Measurements from ENCODE around the gene SMARCD1. TPM values are rescaled to one million over a fixed set of nuclear protein-coding genes. Genes with fewer than 3 reads are reported as not detected.

SMARCD1 gene
- polyA plus RNA-seq, 4 donors, result 161 to 206 (median 185) TPM

DNA sequence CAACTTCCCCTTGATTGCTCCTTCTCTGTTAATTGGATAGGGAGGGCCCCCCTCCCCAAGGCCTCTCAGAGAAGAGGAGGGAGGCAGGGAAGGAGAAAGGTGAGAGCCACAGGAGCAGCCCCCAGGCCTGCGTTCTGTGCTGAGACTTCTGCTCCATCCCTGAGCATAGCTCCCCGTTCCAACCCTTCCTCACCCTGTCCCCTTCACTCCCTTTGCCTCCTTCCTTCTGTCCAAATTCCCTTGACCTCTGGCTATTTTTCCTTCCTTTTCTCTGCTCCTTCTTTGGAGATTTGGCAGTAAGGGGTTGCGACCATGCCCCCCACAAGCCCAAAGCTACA, 28.5 kb upstream of the SMARCD1 start:
- no peak for DNase-seq (ENCODE audit: low read depth in 4 of 4, low spot score in 2 of 4)

DNA sequence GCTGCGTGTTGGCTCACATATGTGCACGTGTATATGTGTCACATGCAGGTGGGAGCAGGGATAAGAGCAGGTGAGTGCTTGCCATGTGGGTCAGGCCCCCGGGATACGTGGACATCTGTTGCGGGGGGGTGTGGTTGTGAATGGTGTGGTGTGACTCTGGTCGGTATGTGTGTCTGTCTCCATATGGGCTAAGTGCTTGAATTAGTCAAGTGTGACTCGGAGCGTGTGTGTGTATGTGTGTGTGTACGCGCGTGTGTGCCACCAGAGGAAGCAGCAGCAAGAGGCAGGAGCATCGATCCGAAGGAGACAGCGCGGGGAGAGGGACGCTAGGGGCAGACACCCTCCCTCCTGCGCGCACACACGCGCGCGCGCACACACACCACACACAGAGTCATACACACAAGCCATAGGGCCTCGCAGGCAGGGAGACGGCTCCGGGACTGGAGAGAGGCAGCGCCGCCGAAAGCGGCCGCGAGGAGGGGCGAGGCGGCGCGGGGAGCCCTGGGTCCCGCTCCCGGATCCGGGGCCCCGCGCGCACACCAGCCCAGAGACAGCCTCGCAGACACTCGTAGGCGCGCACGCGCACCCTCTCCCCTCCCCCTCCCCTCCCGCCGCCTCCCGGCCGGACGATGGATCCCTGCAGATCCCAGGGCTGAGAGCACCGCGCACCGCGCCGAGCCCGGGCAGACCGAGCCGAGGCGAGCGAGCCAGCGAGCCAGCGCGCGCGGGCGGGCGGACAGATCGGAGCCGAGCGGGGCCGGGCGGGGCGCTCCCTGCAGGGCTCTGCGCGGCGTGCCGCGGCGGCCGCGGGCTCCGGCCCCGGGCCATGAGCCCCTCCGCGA, 27.9 kb upstream of the SMARCD1 start, which contains the start of gene ASIC1:
ASIC1 (plus strand) TSS at position 597 of the 842 bp plus-strand sequence. CDS start 1,171 bp downstream, outside the sequence.
- no peak for DNase-seq (ENCODE audit: low read depth in 4 of 4, low spot score in 2 of 4)

DNA sequence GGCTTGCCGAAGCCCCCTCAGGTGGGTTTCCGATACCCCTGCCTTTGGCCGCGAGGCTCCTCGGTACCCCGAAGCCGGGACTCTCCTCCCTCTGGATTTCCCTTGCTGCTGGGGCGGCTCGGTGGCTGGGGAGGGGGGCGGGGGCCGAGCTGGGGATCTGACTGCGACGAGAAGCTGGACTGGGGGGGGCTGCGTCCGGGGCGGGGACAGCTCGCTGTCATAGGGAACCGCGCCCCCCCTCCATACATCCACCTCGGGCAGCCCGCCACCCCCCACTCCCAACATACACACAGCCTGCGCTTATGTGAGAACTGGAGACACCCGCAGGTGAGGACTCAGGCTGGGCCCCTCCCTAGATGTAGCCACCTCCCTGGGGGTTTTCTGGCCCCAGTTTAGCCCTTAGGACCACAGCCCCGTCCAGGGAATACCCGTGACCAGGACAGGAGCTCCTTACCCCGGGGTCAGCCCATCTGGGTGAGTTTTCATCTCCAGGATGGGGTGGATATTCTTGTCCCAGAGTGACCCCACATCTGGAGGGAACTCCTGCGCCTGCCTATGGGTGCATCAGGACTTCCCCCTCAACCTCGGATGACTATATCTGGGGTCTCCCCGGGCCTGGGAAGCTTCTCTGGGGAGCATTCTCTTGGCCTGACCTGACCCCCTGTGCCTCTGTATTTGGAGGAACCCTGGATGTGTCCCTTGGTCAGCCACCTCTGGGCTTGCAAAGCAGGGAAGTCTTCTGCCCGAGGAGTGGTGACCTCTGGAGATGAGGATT, 27.1 kb upstream of the SMARCD1 start:
- no peak for DNase-seq (ENCODE audit: low read depth in 4 of 4, low spot score in 2 of 4)

DNA sequence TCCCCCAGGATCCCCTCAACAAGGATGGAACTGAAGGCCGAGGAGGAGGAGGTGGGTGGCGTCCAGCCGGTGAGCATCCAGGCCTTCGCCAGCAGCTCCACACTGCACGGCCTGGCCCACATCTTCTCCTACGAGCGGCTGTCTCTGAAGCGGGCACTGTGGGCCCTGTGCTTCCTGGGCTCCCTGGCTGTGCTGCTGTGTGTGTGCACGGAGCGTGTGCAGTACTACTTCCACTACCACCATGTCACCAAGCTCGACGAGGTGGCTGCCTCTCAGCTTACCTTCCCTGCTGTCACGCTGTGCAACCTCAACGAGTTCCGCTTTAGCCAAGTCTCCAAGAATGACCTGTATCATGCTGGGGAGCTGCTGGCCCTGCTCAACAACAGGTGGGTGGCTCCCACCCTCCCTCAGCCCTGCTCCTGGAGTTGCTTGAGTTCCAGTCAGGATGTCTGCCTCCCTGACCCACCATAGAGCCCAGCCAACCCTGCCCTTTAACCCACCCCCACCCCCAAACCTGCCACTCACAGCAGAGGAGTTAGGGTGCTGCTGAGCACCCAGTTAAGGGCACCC, 26.3 kb upstream of the SMARCD1 start:
- no peak for DNase-seq (ENCODE audit: low read depth in 4 of 4, low spot score in 2 of 4)

DNA sequence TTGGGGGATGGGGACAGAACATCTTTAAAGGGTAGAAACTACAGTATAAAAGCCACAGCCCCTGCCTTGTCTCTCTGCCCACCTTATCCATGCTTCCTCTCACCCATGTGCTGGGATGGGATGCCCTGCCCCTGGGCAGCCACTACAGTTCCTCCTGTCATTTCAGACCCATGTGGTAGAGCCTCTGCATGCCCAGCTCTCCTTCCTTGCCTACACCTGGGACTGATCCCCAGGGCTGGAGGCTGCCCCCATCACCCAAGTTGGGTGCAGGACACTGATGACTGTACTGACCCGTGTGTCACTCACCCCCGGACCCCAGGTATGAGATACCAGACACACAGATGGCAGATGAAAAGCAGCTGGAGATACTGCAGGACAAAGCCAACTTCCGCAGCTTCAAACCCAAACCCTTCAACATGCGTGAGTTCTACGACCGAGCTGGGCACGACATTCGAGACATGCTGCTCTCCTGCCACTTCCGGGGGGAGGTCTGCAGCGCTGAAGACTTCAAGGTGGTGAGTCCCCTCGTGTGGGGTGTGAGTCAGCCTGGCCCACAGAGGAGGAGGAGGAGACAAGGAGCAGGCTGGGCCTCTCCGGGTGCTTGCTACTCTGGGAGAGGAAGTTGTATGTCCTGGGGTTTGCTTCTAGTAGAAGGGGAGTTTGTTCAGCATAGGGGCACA, 25.6 kb upstream of the SMARCD1 start:
- no peak for DNase-seq (ENCODE audit: low read depth in 4 of 4, low spot score in 2 of 4)

DNA sequence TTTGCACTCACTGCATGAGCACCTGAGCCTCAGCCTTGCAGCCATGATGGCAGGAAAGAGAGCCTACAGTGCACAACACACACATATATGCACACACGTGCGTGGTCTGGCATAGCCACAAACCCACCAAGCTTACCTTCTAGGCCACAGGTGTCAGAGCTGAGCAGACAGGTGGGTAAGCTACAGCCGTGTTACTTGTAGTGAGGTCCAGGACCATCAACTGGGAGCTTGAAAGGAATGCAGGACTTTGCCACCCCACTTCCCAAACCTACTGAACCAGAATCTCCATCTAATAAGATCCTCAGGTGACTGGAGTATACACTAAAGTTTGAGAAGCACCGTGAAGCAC, 25.0 kb upstream of the SMARCD1 start:
- no peak for DNase-seq (ENCODE audit: low read depth in 4 of 4, low spot score in 2 of 4)

DNA sequence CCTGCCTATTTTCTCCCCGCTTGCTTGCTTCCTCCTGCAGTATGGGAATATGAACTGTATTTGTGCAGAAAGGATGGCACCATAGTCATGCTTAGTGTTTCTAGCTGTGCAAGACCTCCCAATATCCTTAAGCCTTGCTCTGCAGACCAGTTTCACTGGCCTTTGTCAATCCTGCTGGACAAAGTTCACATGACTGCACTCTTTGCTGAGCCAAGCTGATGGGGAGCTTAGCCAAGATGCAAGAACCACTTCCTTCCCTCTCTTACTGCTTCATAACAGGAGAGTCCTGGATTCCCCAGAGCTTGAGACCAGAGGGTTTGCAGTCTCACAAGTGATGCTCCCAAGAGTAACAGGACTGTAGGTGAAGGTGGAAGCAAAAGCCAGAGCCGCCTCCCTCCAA, 24.0 kb upstream of the SMARCD1 start:
- no peak for DNase-seq (ENCODE audit: low read depth in 4 of 4, low spot score in 2 of 4)

DNA sequence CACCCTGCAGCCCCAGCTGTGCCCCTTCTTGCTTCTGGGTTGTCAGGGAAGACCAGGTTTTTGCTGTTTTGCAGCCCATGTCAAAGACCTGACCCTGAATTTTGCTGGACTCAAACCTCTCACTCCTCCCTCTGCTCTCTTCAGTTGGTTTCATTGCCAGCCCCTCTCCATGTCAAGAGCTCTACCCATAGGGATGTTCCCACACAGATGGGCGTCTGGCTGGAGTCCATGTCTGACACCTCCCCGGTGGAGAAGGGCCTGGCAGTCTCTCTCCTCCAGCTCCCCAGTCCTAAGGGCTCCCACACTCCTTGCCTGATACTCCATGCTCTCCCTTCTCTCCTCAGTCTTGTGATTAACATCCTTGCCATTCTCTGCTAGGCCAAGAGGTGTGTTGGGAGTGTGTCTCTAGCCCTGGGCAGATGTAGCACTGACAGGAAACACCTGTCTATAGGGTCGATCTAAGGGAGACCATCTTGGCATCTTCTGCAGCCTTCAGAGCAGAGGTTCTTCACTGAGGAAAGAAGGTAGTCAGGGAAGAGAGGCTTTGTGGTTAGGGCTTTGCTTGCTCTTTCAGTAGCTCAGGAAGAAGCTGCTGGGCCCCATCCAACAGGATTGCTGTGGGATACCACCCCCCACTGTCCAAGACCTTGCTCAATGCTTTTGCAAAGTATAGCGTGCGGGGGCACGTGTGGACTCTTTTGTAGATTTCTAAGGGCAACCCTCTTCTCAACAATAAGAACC, 23.0 kb upstream of the SMARCD1 start:
- no peak for DNase-seq (ENCODE audit: low read depth in 4 of 4, low spot score in 2 of 4)

DNA sequence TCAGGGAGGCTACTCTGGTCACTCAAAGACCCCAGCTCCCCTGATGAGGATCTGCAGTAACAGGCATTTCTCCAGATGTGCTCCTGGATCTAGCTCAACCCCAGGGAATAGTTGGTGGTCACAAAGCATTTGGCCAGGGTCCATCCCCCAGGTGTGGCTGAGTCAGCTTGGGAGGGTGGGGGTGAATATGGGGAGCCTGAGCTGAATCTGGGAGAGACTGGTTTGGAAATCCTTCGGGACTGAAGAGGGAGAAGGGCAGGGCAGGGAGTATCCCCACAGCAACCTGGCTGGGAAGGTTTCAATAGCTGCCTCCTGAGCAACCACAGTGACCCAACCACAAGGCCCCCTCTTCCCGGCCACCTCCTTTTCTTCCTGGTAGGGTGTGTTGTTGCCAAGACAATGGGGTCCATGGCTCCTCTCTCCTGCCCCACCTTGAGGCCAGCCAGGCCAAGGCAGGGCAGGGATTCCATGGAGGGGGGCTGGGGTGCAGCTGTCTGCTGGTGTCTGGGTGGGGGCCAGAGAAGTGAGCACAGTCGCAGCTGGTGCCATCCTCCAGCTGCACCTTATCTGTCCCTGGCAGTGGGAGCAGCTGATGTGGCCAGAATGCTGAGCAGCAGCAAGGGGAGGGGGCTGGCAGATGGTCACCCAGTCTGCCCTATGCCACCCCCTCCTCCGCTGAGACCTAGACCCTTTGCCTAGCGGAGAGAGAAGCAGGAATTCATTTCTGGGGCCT, 22.2 kb upstream of the SMARCD1 start:
- no peak for DNase-seq (ENCODE audit: low read depth in 4 of 4, low spot score in 2 of 4)

DNA sequence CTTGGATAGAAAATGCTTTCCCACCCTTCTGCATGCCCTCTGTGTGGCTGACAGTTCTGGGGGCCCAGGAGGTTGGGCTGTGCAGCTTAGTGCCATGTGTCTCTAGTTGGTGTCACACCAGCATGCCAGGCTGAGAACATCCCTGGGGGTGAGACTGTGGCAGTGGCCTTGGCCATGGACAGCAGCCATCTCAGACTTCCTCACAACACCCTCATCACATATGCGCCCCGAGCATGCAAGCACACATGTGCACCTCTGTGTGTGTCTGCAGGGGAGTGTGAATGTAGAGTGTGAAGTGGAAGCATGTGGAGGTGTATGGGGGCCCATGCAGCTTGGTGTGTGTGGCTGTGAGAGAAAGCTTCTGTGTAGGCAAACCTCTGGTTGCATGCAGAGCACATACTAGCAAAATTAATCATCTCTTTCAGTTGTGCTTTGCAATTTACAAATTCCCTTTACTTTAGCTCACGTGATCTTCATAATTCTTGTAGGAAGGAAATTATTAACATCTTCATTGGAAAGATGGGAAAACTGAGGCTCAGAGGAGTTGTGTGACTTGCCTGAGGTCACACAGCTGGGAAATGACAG, 19.3 kb upstream of the SMARCD1 start:
- no peak for DNase-seq (ENCODE audit: low read depth in 4 of 4, low spot score in 2 of 4)

DNA sequence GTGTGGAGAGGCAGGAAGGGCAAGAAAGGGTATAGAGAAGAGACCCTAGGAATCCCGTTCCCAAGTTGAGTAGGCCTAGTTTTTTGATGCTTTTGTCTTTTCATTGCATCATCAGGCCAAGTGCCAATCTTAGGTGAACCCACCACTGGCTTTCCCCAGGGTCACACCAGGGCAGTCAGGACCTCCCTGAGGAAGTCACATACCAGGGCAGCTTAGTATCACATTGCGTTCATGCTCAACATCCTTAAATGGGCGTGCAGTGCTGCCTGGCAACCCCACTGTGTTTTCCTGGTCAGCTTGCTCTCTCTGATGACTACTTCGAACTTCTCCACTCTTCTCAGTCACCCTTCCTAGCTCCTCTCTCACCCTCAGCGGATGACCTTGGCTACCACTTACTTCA, 18.7 kb upstream of the SMARCD1 start:
- DNase-seq (ENCODE audit: low read depth in 4 of 4, low spot score in 2 of 4), result no peak

DNA sequence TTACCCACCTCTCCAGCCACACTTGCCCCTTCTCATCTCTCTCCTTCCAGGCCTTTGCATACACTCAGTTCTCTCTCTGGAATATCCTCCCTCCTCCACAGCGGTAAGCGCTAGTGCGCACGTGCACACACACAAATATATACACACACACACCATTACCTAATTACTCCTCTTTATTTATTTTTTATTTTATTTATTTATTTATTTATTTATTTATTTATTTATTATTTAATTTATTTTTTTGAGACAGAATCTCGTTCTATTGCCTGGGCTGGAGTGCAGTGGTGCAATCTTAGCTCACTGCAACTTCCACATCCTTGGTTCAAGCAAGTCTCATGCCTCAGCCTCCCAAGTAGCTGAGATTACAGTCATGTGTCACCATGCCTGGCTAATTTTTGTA, 16.1 kb upstream of the SMARCD1 start:
- DNase-seq (ENCODE audit: low read depth in 4 of 4, low spot score in 2 of 4), result no peak

- DNase-seq (ENCODE audit: low read depth in 4 of 4, low spot score in 2 of 4), result no peak
Observed at GRCh38 chr12:50069539-50069938, 15.6 kb upstream of the SMARCD1 start.

- DNase-seq (ENCODE audit: low read depth in 4 of 4, low spot score in 2 of 4), result peak in 2 of 4 donors; percentile 68 to 82
Observed at GRCh38 chr12:50070314-50071060, 14.7 kb upstream of the SMARCD1 start.

DNA sequence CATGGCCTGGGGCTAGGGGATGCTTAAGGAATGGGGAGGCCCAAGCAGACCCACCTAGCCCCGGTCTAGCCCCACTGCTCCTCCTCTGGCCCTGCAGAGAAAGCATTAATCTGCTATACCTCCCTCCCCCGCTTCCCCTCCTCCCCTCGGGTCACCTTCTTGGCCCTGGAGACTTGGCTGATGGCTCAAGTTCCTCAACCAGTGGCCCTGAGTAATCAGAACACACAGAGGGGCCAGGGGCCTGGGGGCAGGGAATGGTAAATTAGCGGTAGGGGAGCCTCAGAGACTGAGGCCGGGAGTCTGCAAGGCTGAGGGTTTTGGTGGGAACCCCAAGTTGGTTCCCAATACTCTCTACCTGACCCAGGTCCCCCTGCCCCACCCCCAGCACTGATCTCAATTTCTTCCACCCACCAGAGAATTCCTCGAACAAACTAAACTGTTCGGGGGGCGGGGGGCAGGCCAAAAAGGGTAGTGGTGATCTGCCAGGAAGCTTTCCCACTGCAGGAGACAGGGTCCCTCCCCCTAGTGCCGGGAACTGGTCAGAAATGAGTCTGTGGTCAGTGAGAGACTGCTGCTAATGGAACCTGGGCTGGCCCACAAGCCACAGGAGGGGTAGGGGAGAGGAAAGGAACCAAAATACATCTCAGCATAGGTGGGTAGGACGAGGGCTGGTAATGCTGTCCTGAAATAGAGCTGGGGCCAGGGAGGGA, 12.8 kb upstream of the SMARCD1 start:
- no peak for DNase-seq (ENCODE audit: low read depth in 4 of 4, low spot score in 2 of 4)

GRCh38 chr12:50073206-50073605, 11.9 kb upstream of the SMARCD1 start:
- no peak for DNase-seq (ENCODE audit: low read depth in 4 of 4, low spot score in 2 of 4)

GRCh38 chr12:50073712-50074111, 11.4 kb upstream of the SMARCD1 start:
- DNase-seq (ENCODE audit: low read depth in 4 of 4, low spot score in 2 of 4), result no peak
